H9 (cell line): ENCODE data around the gene CDADC1. TPM values are rescaled to one million over a fixed set of nuclear protein-coding genes. Genes with fewer than 3 reads are reported as not detected.

Experiments used
- DNase-seq: peaks from one replicate; pipeline ENCODE4 v3.0.0-alpha.2; 2017
- H2AFZ ChIP-seq: one replicate; pipeline ENCODE4 v1.6.1; 2013; ENCODE audit warnings: mild to moderate bottlenecking, low read length, control low read depth, moderate library complexity
- H2AK5ac ChIP-seq: 2 replicates; pipeline ENCODE4 v1.6.1; 2013; ENCODE audit warnings: low read length, control low read depth, mixed read lengths; ENCODE audit not compliant: insufficient read length
- H2BK120ac ChIP-seq: one replicate; pipeline ENCODE4 v1.6.1; 2013; ENCODE audit warnings: low read depth, mild to moderate bottlenecking, low read length, control low read depth, inconsistent platforms; ENCODE audit not compliant: poor library complexity, severe bottlenecking
- H2BK12ac ChIP-seq: 2 replicates; pipeline ENCODE4 v1.6.1; 2013; ENCODE audit warnings: low read length, control low read depth, mixed read lengths, low read depth; ENCODE audit not compliant: insufficient read length
- H2BK15ac ChIP-seq: 2 replicates; pipeline ENCODE4 v1.6.1; 2013; ENCODE audit warnings: low read depth, low read length, control low read depth
- H2BK20ac ChIP-seq: one replicate; pipeline ENCODE4 v1.6.1; 2013; ENCODE audit warnings: low read depth, mild to moderate bottlenecking, low read length, control low read depth, inconsistent platforms; ENCODE audit not compliant: poor library complexity, severe bottlenecking
- H2BK5ac ChIP-seq: 2 replicates; pipeline ENCODE4 v1.6.1; 2013; ENCODE audit warnings: low read length, control low read depth, mixed read lengths; ENCODE audit not compliant: insufficient read length
- H3K14ac ChIP-seq: 2 replicates; pipeline ENCODE4 v1.6.1; 2013; ENCODE audit warnings: low read length, control low read depth; ENCODE audit not compliant: insufficient read depth
- H3K18ac ChIP-seq: 2 replicates; pipeline ENCODE4 v1.6.1; 2013; ENCODE audit warnings: low read depth, mild to moderate bottlenecking, mixed read lengths, low read length, control low read depth; ENCODE audit not compliant: insufficient read length
- H3K23ac ChIP-seq: 2 replicates; pipeline ENCODE4 v1.6.1; 2013; ENCODE audit warnings: low read length, control low read depth, mixed read lengths, low read depth; ENCODE audit not compliant: insufficient read length
- H3K23me2 ChIP-seq: 2 replicates; pipeline ENCODE4 v1.6.1; 2013; ENCODE audit warnings: low read depth, mild to moderate bottlenecking, mixed read lengths, low read length, control low read depth; ENCODE audit not compliant: insufficient read length, poor library complexity, severe bottlenecking
- H3K27ac ChIP-seq: 2 replicates; pipeline ENCODE4 v1.5.1; 2013; ENCODE audit warnings: low read length, control low read depth, mixed read lengths, low read depth; ENCODE audit not compliant: insufficient read length
- H3K27me3 ChIP-seq: 2 replicates; pipeline ENCODE4 v1.6.1; 2013; ENCODE audit warnings: low read length, control low read depth, inconsistent platforms; ENCODE audit not compliant: insufficient read depth
- H3K4ac ChIP-seq: 2 replicates; pipeline ENCODE4 v1.6.1; 2013; ENCODE audit warnings: low read depth, mild to moderate bottlenecking, control low read depth, inconsistent platforms, low read length, moderate library complexity
- H3K4me1 ChIP-seq: 2 replicates; pipeline ENCODE4 v1.6.1; 2013; ENCODE audit warnings: low read length, control low read depth, inconsistent platforms; ENCODE audit not compliant: insufficient read depth
- H3K4me2 ChIP-seq: 2 replicates; pipeline ENCODE4 v1.6.1; 2013; ENCODE audit warnings: low read length, control low read depth, mixed read lengths; ENCODE audit not compliant: insufficient read length, insufficient read depth
- H3K56ac ChIP-seq: 2 replicates; pipeline ENCODE4 v1.6.1; 2013; ENCODE audit warnings: low read depth, mild to moderate bottlenecking, mixed read lengths, low read length, control low read depth; ENCODE audit not compliant: insufficient read length
- H3K79me1 ChIP-seq: 2 replicates; pipeline ENCODE4 v1.6.1; 2013; ENCODE audit warnings: low read depth, mild to moderate bottlenecking, moderate library complexity, low read length, control low read depth, inconsistent platforms; ENCODE audit not compliant: insufficient read depth, poor library complexity, severe bottlenecking
- H3K79me2 ChIP-seq: 2 replicates; pipeline ENCODE4 v1.6.1; 2013; ENCODE audit warnings: low read length, control low read depth, inconsistent platforms; ENCODE audit not compliant: insufficient read depth
- H3K9ac ChIP-seq: 2 replicates; pipeline ENCODE4 v1.6.1; 2013; ENCODE audit warnings: low read length, control low read depth, mixed read lengths; ENCODE audit not compliant: insufficient read length; ENCODE audit errors: extremely low read depth
- H3K9me3 ChIP-seq: one replicate; pipeline ENCODE4 v1.6.1; 2013; ENCODE audit warnings: low read depth, low read length, inconsistent platforms; ENCODE audit not compliant: control insufficient read depth
- H3T11ph ChIP-seq: one replicate; pipeline ENCODE4 v1.6.1; 2013; ENCODE audit warnings: mild to moderate bottlenecking, low read length, control low read depth, inconsistent platforms
- H4K20me1 ChIP-seq: one replicate; pipeline ENCODE4 v1.6.1; 2013; ENCODE audit not compliant: control insufficient read depth, insufficient read length, insufficient read depth
- H4K5ac ChIP-seq: 2 replicates; pipeline ENCODE4 v1.6.1; 2013; ENCODE audit warnings: low read depth, mild to moderate bottlenecking, mixed read lengths, low read length, control low read depth; ENCODE audit not compliant: insufficient read length
- H4K8ac ChIP-seq: replicated peaks from 2 replicates; pipeline ENCODE4 v1.6.1; 2013; ENCODE audit warnings: low read length, control low read depth, mixed read lengths, low read depth; ENCODE audit not compliant: insufficient read length
- H4K91ac ChIP-seq: 2 replicates; pipeline ENCODE4 v1.6.1; 2013; ENCODE audit warnings: low read depth, mild to moderate bottlenecking, moderate library complexity, mixed read lengths, low read length, control low read depth; ENCODE audit not compliant: insufficient read length
- H3K27ac Mint-ChIP-seq, 3 experiments: 2 replicates in 2 of 3; 3 replicates in 1 of 3; pipeline ENCODE4 v1.8.0; 2020 to 2021; ENCODE audit warnings: mixed read lengths in 3 of 3, mild to moderate bottlenecking in 1 of 3, moderate library complexity in 1 of 3
- H3K27me3 Mint-ChIP-seq: 2 replicates; pipeline ENCODE4 v1.8.0; 2021; ENCODE audit warnings: low read depth, mild to moderate bottlenecking, moderate library complexity, mixed read lengths
- H3K36me3 Mint-ChIP-seq, 3 experiments: 2 replicates in 2 of 3; 3 replicates in 1 of 3; pipeline ENCODE4 v1.8.0; 2020 to 2021; ENCODE audit warnings: low read depth in 3 of 3, mixed read lengths in 3 of 3; ENCODE audit not compliant: insufficient read depth in 1 of 3
- H3K4me1 Mint-ChIP-seq, 2 experiments: 2 replicates each; pipeline ENCODE4 v1.8.0; 2020; ENCODE audit warnings: mixed read lengths in 2 of 2
- H3K4me3 Mint-ChIP-seq, 2 experiments: 2 replicates in 1 of 2; 3 replicates in 1 of 2; pipeline ENCODE4 v1.8.0; 2020 to 2021; ENCODE audit warnings: mild to moderate bottlenecking in 2 of 2, mixed read lengths in 2 of 2, moderate library complexity in 1 of 2
- H3K9me3 Mint-ChIP-seq, 2 experiments: 2 replicates in 1 of 2; 3 replicates in 1 of 2; pipeline ENCODE4 v1.8.0; 2020; ENCODE audit warnings: mild to moderate bottlenecking in 2 of 2, mixed read lengths in 2 of 2, moderate library complexity in 1 of 2
- WGBS: extraction: QIAGEN DNeasy Blood & Tissue Kit; methylation state at CpG from one replicate; pipeline ENCODE4 v1.1.7; 2013; ENCODE audit warnings: missing lambda C conversion rate, low lambda C conversion rate, mixed read lengths; ENCODE audit not compliant: insufficient read length; ENCODE audit errors: extremely low coverage; 5-methylcytosine and 5-hydroxymethylcytosine counted together
- total RNA-seq: library from RNA; stranded (reverse); gene quantifications from 2 replicates; pipeline ENCODE4 v1.2.1, GENCODE V29; 2021
- TF ChIP-seq, protein P1 (sequence below): fragments of 200-600 bp; sonication (generic); conservative IDR thresholded peaks from 3 replicates; pipeline ENCODE4 v1.8.0; 2021; ENCODE audit warnings: antibody characterized with exemption, mild to moderate bottlenecking

CDADC1 gene
- total RNA-seq, 1 experiment from 2014 or later = 4.9 TPM

DNA sequence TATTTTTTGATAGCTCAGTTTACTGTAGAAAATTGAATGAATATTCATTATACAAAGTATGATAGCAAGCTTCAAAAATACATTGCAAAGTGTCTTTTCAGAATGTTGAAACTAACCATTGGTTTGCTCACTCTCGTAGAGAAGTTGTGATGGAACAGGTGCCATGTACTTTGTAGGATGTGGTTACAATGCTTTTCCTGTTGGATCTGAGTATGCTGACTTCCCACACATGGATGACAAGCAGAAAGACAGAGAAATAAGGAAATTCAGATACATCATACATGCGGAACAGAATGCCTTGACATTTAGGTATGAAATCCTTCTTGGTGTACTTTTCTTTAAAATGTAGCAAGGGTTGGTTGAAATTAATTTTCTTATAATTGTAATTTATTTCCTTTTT, 30.5 kb downstream of the CDADC1 start:
- Histone ChIP-seq H3K56ac (no peak overlapping the region), H2AFZ (no peak overlapping the region), H3K4me2 (no peak overlapping the region), H3K14ac (no peak overlapping the region), H2BK5ac (no peak overlapping the region), H4K5ac (no peak overlapping the region), H3K23me2 (no peaks in the 10 kb centered on the region), H2AK5ac (no peak overlapping the region), H3K23ac (no peak overlapping the region), H4K8ac (no peak overlapping the region), H2BK20ac (no peak overlapping the region), H2BK15ac (no peak overlapping the region), H3K9me3 (no peaks in the 10 kb centered on the region), H4K20me1 (no peaks in the 10 kb centered on the region), H2BK120ac (no peak overlapping the region), H3K4me1 (peaks cover 2% of the 10 kb centered on the region; the same call in 1 of the 2 replicates), H3K79me2 (no peaks in the 10 kb centered on the region), H3K18ac (no peak overlapping the region), H3K4ac (no peak overlapping the region), H3K9ac (no peak overlapping the region), H3K27ac (no peak overlapping the region), H3K79me1 (no peaks in the 10 kb centered on the region), H3K27me3 (no peaks in the 10 kb centered on the region; the same call in 1 of the 2 replicates), H4K91ac (no peak overlapping the region), H3T11ph (no peak overlapping the region), H2BK12ac (no peak overlapping the region)
- TF ChIP-seq, protein P1, sequence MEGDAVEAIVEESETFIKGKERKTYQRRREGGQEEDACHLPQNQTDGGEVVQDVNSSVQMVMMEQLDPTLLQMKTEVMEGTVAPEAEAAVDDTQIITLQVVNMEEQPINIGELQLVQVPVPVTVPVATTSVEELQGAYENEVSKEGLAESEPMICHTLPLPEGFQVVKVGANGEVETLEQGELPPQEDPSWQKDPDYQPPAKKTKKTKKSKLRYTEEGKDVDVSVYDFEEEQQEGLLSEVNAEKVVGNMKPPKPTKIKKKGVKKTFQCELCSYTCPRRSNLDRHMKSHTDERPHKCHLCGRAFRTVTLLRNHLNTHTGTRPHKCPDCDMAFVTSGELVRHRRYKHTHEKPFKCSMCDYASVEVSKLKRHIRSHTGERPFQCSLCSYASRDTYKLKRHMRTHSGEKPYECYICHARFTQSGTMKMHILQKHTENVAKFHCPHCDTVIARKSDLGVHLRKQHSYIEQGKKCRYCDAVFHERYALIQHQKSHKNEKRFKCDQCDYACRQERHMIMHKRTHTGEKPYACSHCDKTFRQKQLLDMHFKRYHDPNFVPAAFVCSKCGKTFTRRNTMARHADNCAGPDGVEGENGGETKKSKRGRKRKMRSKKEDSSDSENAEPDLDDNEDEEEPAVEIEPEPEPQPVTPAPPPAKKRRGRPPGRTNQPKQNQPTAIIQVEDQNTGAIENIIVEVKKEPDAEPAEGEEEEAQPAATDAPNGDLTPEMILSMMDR = no peak
- Mint-ChIP-seq H3K4me1 (peaks cover 13 to 15% of the 10 kb centered on the region in 2 experiments), H3K36me3 (no peaks in the 10 kb centered on the region; a peak in 1 of 7 replicates), H3K27me3 (no peaks in the 10 kb centered on the region; the same call in 1 of the 2 replicates), H3K9me3 (no peaks in the 10 kb centered on the region), H3K4me3 (no peak overlapping the region), H3K27ac (no peak overlapping the region)
- no CpG with 5 or more reads among the region's 2 CpGs for WGBS
- DNase-seq = no peak
